Large intestine (tissue), 12 donors: ENCODE measurements around the gene C6orf15. TPM values are rescaled to one million over a fixed set of nuclear protein-coding genes. Genes with fewer than 3 reads are reported as not detected.

Source experiments
- DNase-seq, 2 donors: peaks; one replicate each; pipeline versions ENCODE4 v3.0.0 to v3.0.0-alpha.2; 2013
- H3K27ac ChIP-seq: one replicate; pipeline ENCODE4 v1.5.1; 2013; ENCODE audit warnings: low read length
- H3K27me3 ChIP-seq: 2 replicates; pipeline ENCODE4 v1.6.1; 2013; ENCODE audit warnings: low read length; ENCODE audit not compliant: control insufficient read depth, insufficient read depth
- H3K36me3 ChIP-seq: 2 replicates; pipeline ENCODE4 v1.6.1; 2013; ENCODE audit warnings: low read length; ENCODE audit not compliant: control insufficient read depth, insufficient read depth
- H3K4me1 ChIP-seq: one replicate; pipeline ENCODE4 v1.6.1; 2013; ENCODE audit warnings: low read length; ENCODE audit not compliant: control insufficient read depth, insufficient read depth
- H3K4me3 ChIP-seq: one replicate; pipeline ENCODE4 v1.5.1; 2013; ENCODE audit warnings: low read length
- H3K9me3 ChIP-seq: one replicate; pipeline ENCODE4 v1.6.1; 2013; ENCODE audit warnings: mild to moderate bottlenecking, low read depth, low read length, moderate library complexity; ENCODE audit not compliant: control insufficient read depth
- WGBS: methylation state at CpG from one replicate; pipeline ENCODE4 v1.1.5; 2013; ENCODE audit warnings: low lambda C conversion rate; ENCODE audit not compliant: insufficient coverage; 5-methylcytosine and 5-hydroxymethylcytosine counted together
- long read RNA-seq, 11 donors: transcript quantifications; one replicate each; lab custom pipeline, GENCODE V29; 2026
- polyA plus RNA-seq: library from polyadenylated mRNA; unstranded; fragments of 120-200 nt; gene quantifications from one replicate; pipeline ENCODE4 v1.2.1, GENCODE V29; 2013

The C6orf15 gene
- polyA plus RNA-seq: not detected
- long read RNA-seq, donor 1: 0 reads
- long read RNA-seq, donor 2: 0 reads
- long read RNA-seq, donor 3: 0 reads
- long read RNA-seq, donor 4: 0 reads
- long read RNA-seq, donor 5: 0 reads
- long read RNA-seq, donor 6: 0 reads
- long read RNA-seq, donor 7: 0 reads
- long read RNA-seq, donor 8: 0 reads
- long read RNA-seq, donor 9: 0 reads
- long read RNA-seq, donor 10: 0 reads
- long read RNA-seq, donor 11: 0 reads

GRCh38 chr6:31112478-31112877 lies at the start of gene C6orf15:
Gene C6orf15, minus strand, starts transcription at chr6:31112575. Its CDS starts 20 bp downstream, at chr6:31112555.
- H3K36me3 ChIP-seq: no peaks in the 10 kb centered on the region
- no CpG with 5 or more reads among the region's 5 CpGs for WGBS
- H3K4me1 ChIP-seq: no peaks in the 10 kb centered on the region
- H3K4me3 ChIP-seq: no peak within 1 kb of the TSS
- H3K27ac ChIP-seq: no peak within 1 kb of the TSS
- no peaks in the 10 kb centered on the region for H3K9me3 ChIP-seq
- peaks cover 47% of the 10 kb centered on the region for H3K27me3 ChIP-seq
- no peak for DNase-seq

- no peaks in the 10 kb centered on the region for H3K27me3 ChIP-seq
- H3K27ac ChIP-seq: no peak overlapping the region
- peaks cover 12% of the 10 kb centered on the region for H3K4me1 ChIP-seq
- H3K4me3 ChIP-seq: no peak overlapping the region
- no CpG with 5 or more reads among the region's 19 CpGs for WGBS
- H3K36me3 ChIP-seq: peaks cover 3% of the 10 kb centered on the region
- no peak for DNase-seq
- H3K9me3 ChIP-seq: no peaks in the 10 kb centered on the region
Measured at GRCh38 chr6:31161216-31162126, 49.1 kb upstream of the C6orf15 start.

DNA sequence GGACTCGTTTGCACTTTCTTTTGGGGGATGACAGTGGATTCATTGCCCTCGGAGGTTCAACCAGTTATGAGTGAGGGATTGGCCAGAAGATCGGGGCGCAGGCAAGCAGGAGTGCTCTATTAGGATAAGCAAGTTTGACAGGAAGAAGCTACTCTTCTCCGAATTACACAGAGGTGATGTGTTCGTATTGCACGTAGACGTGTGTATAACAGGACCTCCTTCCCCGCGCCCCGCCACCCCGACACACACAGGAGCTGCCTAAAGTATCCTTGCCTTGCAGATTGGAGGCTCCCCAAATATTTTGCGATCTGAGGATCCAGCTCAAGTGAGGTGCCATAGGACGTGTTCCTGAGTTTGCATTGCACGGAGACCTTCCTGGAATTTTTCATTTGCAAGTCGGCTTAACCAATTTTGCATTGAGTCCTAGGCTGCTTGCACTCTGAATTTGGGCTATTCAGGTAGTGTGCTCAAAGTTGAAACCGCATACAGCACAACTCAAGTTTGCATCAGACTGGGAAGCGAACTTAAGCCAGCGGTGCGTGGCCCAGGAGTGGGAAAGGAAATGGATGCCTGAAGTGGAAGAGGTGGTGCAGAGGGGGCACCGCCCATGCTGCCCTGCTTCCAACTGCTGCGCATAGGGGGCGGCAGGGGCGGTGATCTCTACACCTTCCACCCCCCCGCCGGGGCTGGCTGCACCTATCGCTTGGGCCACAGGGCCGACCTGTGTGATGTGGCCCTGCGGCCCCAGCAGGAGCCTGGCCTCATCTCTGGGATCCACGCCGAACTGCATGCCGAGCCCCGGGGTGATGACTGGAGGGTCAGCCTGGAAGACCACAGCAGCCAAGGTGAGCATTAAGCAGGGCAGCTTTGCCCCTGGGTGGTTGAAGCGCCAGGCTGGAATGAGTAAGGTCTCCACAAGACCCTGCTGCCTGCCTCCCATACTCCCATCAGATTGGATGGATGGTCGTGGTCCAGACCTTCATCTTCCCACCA lies 46.8 kb upstream of the C6orf15 start:
- no peaks in the 10 kb centered on the region for H3K9me3 ChIP-seq
- DNase-seq: peak in 1 of 2 donors; percentile 14
- H3K36me3 ChIP-seq: peaks cover 9% of the 10 kb centered on the region
- H3K4me1 ChIP-seq: peaks cover 12% of the 10 kb centered on the region
- H3K27me3 ChIP-seq: no peaks in the 10 kb centered on the region
- no peak overlapping the region for H3K27ac ChIP-seq
- peak overlapping the region; percentile 63 for H3K4me3 ChIP-seq
- 0% methylated on average over 1 of the region's 35 CpGs for whole genome bisulfite sequencing

DNA sequence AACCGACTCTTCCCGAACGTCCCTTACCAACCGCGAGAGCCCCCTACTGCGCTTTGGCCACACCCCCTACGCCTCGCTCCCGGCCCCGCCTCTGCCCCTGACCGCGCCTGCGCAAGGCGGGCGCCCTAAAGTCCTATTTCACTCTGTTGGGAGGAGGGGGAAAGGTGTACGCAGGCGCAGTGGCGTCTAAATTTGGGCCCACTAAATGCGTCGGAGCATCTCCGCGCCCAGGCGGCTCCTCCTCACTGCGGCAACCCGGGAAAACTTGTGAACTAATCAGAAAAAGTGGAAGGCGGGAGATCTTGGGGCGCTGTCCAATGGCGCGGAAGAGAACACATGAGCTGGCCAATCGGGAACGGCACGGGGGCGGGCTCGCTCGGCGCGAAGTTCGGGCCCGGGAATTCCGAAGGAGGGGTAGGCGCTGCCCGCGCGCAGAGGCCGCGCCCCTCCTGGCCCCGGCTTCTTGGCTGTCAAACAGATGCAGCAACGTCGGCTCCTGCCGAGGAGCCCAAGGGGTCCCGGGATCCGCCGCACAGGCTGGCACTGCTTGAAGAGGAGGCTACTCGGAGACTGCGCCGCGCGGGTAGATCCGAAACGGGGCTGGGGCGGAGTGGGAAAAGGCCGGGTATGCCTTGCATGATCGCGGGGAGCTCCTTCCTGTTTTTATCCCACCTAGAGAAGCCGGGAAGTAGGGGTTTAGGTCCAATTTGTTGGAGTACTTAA lies 45.9 kb upstream of the C6orf15 start, which contains the start of gene TCF19:
TSS of gene TCF19 (plus strand) at position 450 of the 723 bp plus-strand sequence. CDS start 881 bp downstream, outside the sequence.
- peak; percentile 98 for DNase-seq
- peak within 1 kb of the TSS; percentile 29 for H3K27ac ChIP-seq
- no peaks in the 10 kb centered on the region for H3K9me3 ChIP-seq
- WGBS: 0% methylated on average over 4 of the region's 65 CpGs
- H3K4me1 ChIP-seq: peaks cover 12% of the 10 kb centered on the region
- H3K4me3 ChIP-seq: peak within 1 kb of the TSS; percentile 63
- peaks cover 12% of the 10 kb centered on the region for H3K36me3 ChIP-seq
- no peaks in the 10 kb centered on the region for H3K27me3 ChIP-seq

DNA sequence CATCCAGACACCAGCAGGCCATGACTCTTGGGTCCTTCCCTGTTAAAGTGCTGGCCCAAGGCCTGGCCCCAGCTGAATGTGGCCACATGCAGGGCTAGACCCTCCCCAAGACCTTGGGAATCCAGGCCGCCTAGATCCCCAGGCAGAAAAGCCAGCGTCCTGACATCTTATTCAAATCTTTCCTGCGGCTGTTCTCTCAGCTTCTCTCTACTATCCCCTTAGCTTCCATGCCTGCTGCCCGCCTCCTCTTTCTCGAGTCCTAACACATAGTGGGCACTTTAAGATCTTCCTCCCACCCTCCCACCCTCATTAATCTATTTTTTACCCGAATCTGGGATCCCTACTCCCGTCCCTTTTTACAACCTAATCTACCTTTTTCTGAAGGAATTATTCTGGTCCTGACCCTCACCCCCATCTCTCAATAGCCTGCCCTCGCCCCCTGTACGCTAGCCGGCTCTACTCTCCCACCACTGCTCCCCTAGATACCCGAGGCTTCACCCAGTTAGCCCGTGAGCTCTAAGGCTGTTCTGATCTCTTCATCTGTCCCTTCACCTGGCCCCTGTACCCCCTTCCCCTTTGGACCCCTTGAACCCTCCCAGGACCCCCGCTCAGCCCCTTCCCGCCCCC lies 45.3 kb upstream of the C6orf15 start, which contains the start of gene CCHCR1:
TSS of gene CCHCR1 (minus strand) at position 290 of the 627 bp plus-strand sequence. CDS start at position 88, 202 bp downstream.
- H3K9me3 ChIP-seq: no peaks in the 10 kb centered on the region
- peaks cover 12% of the 10 kb centered on the region for H3K4me1 ChIP-seq
- H3K27me3 ChIP-seq: no peaks in the 10 kb centered on the region
- peak within 1 kb of the TSS; percentile 63 for H3K4me3 ChIP-seq
- no peak for DNase-seq
- no CpG with 5 or more reads among the region's 14 CpGs for WGBS
- H3K27ac ChIP-seq: peak within 1 kb of the TSS; percentile 29
- peaks cover 12% of the 10 kb centered on the region for H3K36me3 ChIP-seq

DNA sequence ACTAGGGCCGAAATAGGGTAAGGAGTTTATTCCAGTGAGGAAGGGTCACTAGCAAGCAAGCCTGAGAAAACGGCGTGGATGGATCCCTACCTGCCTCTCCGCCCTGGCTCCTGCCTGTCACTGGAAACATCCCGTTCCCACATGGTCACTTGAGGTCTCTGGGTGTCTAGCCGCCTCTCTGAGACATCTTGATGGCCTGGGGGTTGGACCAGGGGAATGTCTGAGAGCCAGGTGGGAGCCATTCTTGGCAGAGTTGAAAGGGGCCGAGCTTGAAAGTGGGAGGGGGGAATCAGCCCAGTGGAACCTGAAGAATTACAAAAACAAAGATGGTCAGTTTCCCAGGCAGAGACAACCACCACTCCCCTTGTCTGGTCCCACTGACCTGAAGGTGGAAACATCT lies 44.3 kb upstream of the C6orf15 start:
- Histone ChIP-seq H3K9me3 (no peaks in the 10 kb centered on the region), H3K36me3 (peaks cover 12% of the 10 kb centered on the region), H3K27me3 (no peaks in the 10 kb centered on the region), H3K27ac (no peak overlapping the region), H3K4me3 (no peak overlapping the region), H3K4me1 (peaks cover 12% of the 10 kb centered on the region)
- WGBS: no CpG with 5 or more reads among the region's 7 CpGs
- DNase-seq: no peak

DNA sequence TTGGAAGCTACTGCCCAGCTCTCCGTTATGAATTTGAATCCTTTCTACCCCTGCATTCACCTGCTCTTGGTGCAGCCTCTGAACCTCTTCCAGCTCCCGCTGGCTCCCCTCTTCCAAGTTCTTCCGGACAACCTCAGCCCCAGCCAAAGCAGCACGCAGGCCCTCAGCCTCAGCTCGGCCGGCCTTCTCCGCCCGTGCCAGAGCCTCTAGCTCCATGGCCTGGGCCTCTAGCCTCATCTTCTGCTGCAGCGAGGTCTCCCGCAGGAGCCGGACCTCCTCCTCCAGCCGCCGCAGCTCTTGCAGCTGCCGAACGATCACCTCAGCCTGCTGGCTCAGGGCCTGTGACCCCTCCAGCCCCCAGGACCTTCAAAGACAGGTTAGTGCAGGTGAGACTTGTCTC lies 42.1 kb upstream of the C6orf15 start:
- no CpG with 5 or more reads among the region's 15 CpGs for WGBS

GRCh38 chr6:31152781-31153180 lies 40.4 kb upstream of the C6orf15 start:
- no peaks in the 10 kb centered on the region for H3K9me3 ChIP-seq
- H3K27me3 ChIP-seq: no peaks in the 10 kb centered on the region
- peaks cover 23% of the 10 kb centered on the region for H3K36me3 ChIP-seq
- WGBS: no CpG with 5 or more reads among the region's 7 CpGs
- DNase-seq: no peak
- no peak overlapping the region for H3K27ac ChIP-seq
- H3K4me3 ChIP-seq: no peak overlapping the region
- peaks cover 5% of the 10 kb centered on the region for H3K4me1 ChIP-seq

More for the DNA sequence above, 42.1 kb upstream of the C6orf15 start:
- H3K4me3 ChIP-seq: no peak overlapping the region
- peaks cover 11% of the 10 kb centered on the region for H3K4me1 ChIP-seq
- DNase-seq: no peak
- no peak overlapping the region for H3K27ac ChIP-seq
- peaks cover 17% of the 10 kb centered on the region for H3K36me3 ChIP-seq
- H3K27me3 ChIP-seq: no peaks in the 10 kb centered on the region
- no peaks in the 10 kb centered on the region for H3K9me3 ChIP-seq

DNA sequence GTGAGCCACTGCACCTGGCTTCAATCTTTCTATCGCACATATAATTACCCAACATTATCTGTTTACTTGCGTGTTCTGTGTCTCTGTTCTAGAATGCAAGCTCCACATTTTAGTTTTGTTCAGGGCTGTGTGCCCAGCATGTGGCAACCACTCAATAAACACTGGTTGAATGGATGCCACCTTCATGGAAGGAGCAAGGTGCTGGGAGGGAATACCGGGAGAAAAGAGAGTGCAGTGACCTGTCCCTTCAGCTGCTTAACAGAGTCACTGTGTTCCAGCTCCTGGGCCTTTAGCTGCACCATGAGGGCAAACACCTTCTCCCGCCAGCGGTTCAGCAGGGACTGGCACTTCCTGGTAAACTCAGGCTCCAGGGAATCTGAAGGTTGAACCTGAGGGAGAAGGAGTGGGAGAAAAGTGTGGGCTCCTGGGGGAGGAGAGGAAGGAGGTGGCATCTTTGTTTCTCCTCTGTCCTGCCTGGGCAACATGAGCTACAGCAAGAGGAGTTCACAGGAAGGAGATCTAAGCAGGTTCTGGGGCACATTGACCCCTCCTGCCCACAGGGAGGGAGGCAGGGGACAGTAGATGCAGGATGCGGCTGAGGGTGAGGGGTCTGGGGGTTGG lies 37.6 kb upstream of the C6orf15 start:
- Histone ChIP-seq H3K4me3 (no peak overlapping the region), H3K9me3 (no peaks in the 10 kb centered on the region), H3K27ac (no peak overlapping the region), H3K36me3 (peaks cover 22% of the 10 kb centered on the region), H3K27me3 (no peaks in the 10 kb centered on the region), H3K4me1 (no peaks in the 10 kb centered on the region)
- DNase-seq: no peak
- WGBS: 80% methylated on average over 2 of the region's 6 CpGs
